K562 (cell line): ENCODE results near the gene DRAXIN. TPM values are rescaled to one million over a fixed set of nuclear protein-coding genes. Genes with fewer than 3 reads are reported as not detected.

ENCODE experiments used
- BRD9 ChIP-seq: fragments of 450-650 bp; IDR thresholded peaks from 2 replicates; pipeline ENCODE4 v1.6.1; 2018; ENCODE audit warnings: low read depth; ENCODE audit not compliant: partially characterized antibody
- CEBPG ChIP-seq, 3 experiments: fragments of 200-800 bp in 1 of 3; sonication (Bioruptor generic) in 1 of 3; sonication (generic) in 1 of 3; formaldehyde crosslinking in 1 of 3; IDR thresholded peaks in 2 of 3; conservative IDR thresholded peaks in 1 of 3; 2 replicates each; pipeline versions ENCODE4 v1.6.1 to v1.8.0; 2016 to 2022; ENCODE audit warnings: missing compliant biosample characterization in 2 of 3, missing genetic modification characterization in 2 of 3, mild to moderate bottlenecking in 1 of 3, missing genetic modification reagents in 1 of 3
- FOSL1 ChIP-seq: fragments of 200-800 bp; sonication (Bioruptor generic); conservative IDR thresholded peaks from 2 replicates; pipeline ENCODE4 v1.6.1; 2016; ENCODE audit warnings: missing genetic modification characterization, missing compliant biosample characterization
- MIER1 ChIP-seq: fragments of 450-650 bp; IDR thresholded peaks from 2 replicates; pipeline ENCODE4 v1.6.1; 2016; ENCODE audit warnings: antibody characterized with exemption, mild to moderate bottlenecking, low read depth
- RBBP5 ChIP-seq: fragments of 200-600 bp; sonication (generic); IDR thresholded peaks from 2 replicates; pipeline ENCODE4 v1.6.1; 2012; ENCODE audit warnings: borderline replicate concordance, mild to moderate bottlenecking, low read length, control low read depth, inconsistent platforms; ENCODE audit not compliant: insufficient read depth, poor library complexity, severe bottlenecking
- RCOR1 ChIP-seq, 2 experiments: IDR thresholded peaks; 2 replicates each; pipeline ENCODE4 v1.6.1; 2012; ENCODE audit warnings: low read depth in 2 of 2, low read length in 2 of 2, borderline replicate concordance in 1 of 2, improper control_type of control experiment in 1 of 2
- TAF15 ChIP-seq: fragments of 200-400 bp; formaldehyde crosslinking; IDR thresholded peaks from 2 replicates; pipeline ENCODE4 v1.6.1; 2017; ENCODE audit warnings: mild to moderate bottlenecking, low read depth, low read length, moderate library complexity
- TCF3 ChIP-seq: sonication (generic); formaldehyde crosslinking; IDR thresholded peaks from 2 replicates; pipeline ENCODE4 v1.4.0; 2020; ENCODE audit warnings: mild to moderate bottlenecking, missing genetic modification reagents
- ZKSCAN3 ChIP-seq: fragments of 250-450 bp; sonication (Bioruptor Pico); IDR thresholded peaks from 2 replicates; pipeline ENCODE4 v1.4.0; 2020
- ZNF143 ChIP-seq: sonication (generic); formaldehyde crosslinking; IDR thresholded peaks from 2 replicates; pipeline ENCODE4 v1.9.0; 2022; ENCODE audit warnings: mild to moderate bottlenecking, missing genetic modification reagents
- ZNF785 ChIP-seq: fragments of 250-450 bp; sonication (Bioruptor Pico); IDR thresholded peaks from 2 replicates; pipeline ENCODE4 v1.4.0; 2020; ENCODE audit warnings: mild to moderate bottlenecking
- polyA plus RNA-seq, 8 experiments: library from polyadenylated mRNA; depleted of rRNA in 4 of 8; stranded (reverse) in 5 of 8; unstranded in 3 of 8; fragments of >200 nt; fragmentation: Nextera tagmentation in 2 of 8; fragmentation: Illumina TruSeq in 1 of 8; extraction: Ambion mirVana in 2 of 8; extraction: Trizol in 1 of 8; gene quantifications; 2 replicates each; pipeline versions ENCODE4 v1.2.1 to v1.2.3, GENCODE V29; 2011 to 2014; ENCODE audit warnings: inconsistent platforms in 1 of 8, missing spikeins in 1 of 8
- total RNA-seq, 7 experiments: library from RNA; depleted of rRNA in 6 of 7; stranded (reverse); fragments of >200 nt in 6 of 7; fragmentation: Illumina TruSeq in 2 of 7; extraction: Trizol in 2 of 7; gene quantifications; 2 replicates each; pipeline versions ENCODE4 v1.2.1 to v1.2.3, GENCODE V29; 2011 to 2021; ENCODE audit warnings: low replicate concordance in 1 of 7
- TF ChIP-seq, protein P1 (sequence below): fragments of 250-450 bp; sonication (Bioruptor Pico); IDR thresholded peaks from 2 replicates; pipeline ENCODE4 v1.4.0; 2020; ENCODE audit warnings: mild to moderate bottlenecking, moderate library complexity, borderline replicate concordance

The DRAXIN gene
- total and polyA plus RNA-seq, 9 of the 15 experiments (the other 6 are each of a cell fraction or from before 2014, with no cell fraction given), result 0.01 to 0.04 (median 0.01) TPM; not detected in 6

DNA sequence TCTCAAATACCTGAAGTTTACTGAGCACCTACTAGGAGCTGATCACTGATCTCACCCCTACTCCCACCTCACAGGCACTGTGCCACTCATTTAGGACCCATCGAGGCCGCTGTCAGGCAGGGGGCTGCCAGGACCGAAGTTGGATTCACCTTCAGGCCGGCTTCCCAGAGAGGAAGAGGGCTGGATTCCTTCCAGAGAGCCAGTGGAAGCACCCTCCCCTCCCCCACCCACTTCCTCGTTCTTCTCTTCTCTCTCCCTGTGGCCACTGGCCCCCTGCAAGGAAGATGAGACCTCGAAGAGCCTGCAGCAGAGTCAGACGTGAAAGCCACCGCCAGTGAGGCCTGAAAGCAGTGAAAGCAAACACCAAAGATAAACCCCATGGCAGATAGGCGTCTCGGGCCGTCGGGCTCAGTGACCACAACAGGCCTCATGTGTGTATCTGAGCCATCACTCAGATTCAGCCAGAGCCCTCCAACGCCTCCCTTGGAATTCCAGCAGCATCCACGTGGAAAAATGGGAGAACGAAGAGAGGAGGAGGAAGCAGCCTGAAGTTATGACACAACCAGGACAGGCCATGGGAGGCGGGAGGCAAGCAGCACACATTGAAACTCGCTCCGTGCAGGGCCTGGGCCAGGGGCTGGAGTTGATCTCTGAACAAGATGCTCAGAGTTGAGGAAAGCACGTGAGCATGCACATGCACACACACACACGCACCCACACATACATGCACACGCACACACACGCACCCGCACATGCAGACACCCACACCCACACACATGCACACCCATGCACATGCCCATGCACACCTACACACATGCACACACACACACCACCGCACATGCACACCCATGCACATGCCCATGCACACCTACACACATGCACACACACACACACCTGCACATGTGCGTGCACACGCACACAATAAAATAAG lies 38.3 kb downstream of the DRAXIN start (continued):
- TF ChIP-seq CEBPG (CRISPR knock-in tag; IDR thresholded peaks at IDR 0.05), result no peak
- no peak; a peak in 1 of 4 replicates for TF ChIP-seq CEBPG (tag; conservative IDR thresholded peaks at IDR 0.05 in 1 of 2, IDR thresholded peaks at IDR 0.05 in 1 of 2)
- no peak for TF ChIP-seq ZKSCAN3 (CRISPR knock-in tag)
- no peak for TF ChIP-seq MIER1
- TF ChIP-seq TCF3 (CRISPR knock-in tag), result no peak
- TF ChIP-seq RCOR1 (IDR thresholded peaks at IDR 0.05; ENCODE audit: borderline replicate concordance in 1 of 2, low read depth in 2 of 2, low read length in 2 of 2), result no peak
- TF ChIP-seq BRD9, result no peak
- no peak for TF ChIP-seq ZNF785 (CRISPR knock-in tag)
- peak; percentile 53; the same call in 1 of the 2 replicates for TF ChIP-seq ZNF143
- no peak for TF ChIP-seq FOSL1 (tag)
- no peak for TF ChIP-seq TAF15
- TF ChIP-seq RBBP5, result peak; percentile 73
- TF ChIP-seq, protein P1, sequence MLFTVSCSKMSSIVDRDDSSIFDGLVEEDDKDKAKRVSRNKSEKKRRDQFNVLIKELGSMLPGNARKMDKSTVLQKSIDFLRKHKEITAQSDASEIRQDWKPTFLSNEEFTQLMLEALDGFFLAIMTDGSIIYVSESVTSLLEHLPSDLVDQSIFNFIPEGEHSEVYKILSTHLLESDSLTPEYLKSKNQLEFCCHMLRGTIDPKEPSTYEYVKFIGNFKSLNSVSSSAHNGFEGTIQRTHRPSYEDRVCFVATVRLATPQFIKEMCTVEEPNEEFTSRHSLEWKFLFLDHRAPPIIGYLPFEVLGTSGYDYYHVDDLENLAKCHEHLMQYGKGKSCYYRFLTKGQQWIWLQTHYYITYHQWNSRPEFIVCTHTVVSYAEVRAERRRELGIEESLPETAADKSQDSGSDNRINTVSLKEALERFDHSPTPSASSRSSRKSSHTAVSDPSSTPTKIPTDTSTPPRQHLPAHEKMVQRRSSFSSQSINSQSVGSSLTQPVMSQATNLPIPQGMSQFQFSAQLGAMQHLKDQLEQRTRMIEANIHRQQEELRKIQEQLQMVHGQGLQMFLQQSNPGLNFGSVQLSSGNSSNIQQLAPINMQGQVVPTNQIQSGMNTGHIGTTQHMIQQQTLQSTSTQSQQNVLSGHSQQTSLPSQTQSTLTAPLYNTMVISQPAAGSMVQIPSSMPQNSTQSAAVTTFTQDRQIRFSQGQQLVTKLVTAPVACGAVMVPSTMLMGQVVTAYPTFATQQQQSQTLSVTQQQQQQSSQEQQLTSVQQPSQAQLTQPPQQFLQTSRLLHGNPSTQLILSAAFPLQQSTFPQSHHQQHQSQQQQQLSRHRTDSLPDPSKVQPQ, result no peak
